HepG2 (cell line): ENCODE data around the gene NFKB2. TPM values are rescaled to one million over a fixed set of nuclear protein-coding genes. Genes with fewer than 3 reads are reported as not detected.

Source experiments
- ATAC-seq: fragments of 200-7000 bp; cut with Tn5 transposase; 3 replicates; pipeline ENCODE4 v1.9.1; 2020; ENCODE audit warnings: mild to moderate bottlenecking, moderate library complexity
- BruUV-seq: library from RNA; stranded (reverse); fragments of 400-500 nt; replicated peaks from 2 replicates; lab custom pipeline; 2021; lab: Mats Ljungman, UMichigan
- CTCF ChIA-PET: fragments of 300-600 bp; formaldehyde crosslinking; extraction: SDS; loops from one replicate; lab custom pipeline; 2021; ENCODE audit warnings: low total read pairs, inconsistent platforms, low intra/inter-chr PET ratio; lab: Yijun Ruan, JAX
- POLR2A ChIA-PET: fragments of 350-600 bp; sonication (Branson Sonifier 250); formaldehyde crosslinking; loops from one replicate; lab custom pipeline; 2020; ENCODE audit warnings: antibody characterized with exemption, inconsistent platforms; lab: Yijun Ruan, JAX
- DNase-seq: peaks from one replicate; pipeline ENCODE4 v3.0.0-alpha.2; 2015; ENCODE audit warnings: low spot score
- FAIRE-seq: peaks from 3 replicates; lab custom pipeline; 2011; peaks lifted over from hg19 to GRCh38; lab: Jason Lieb, UNC
- H2AFZ ChIP-seq: one replicate; pipeline ENCODE4 v1.6.1; 2011; ENCODE audit warnings: low read length, inconsistent platforms
- H3K27ac ChIP-seq: fragments of 300-600 bp; 3 replicates; pipeline ENCODE4 v1.8.0; 2011; ENCODE audit warnings: mixed run types, mild to moderate bottlenecking, mixed read lengths, low read length, inconsistent platforms; ENCODE audit not compliant: insufficient read depth; ENCODE audit errors: extremely low read length
- H3K27me3 ChIP-seq, 2 experiments: fragments of 200-600 bp in 1 of 2; 2 replicates in 1 of 2; 3 replicates in 1 of 2; pipeline versions ENCODE4 v1.6.0 to v1.8.0; 2011; ENCODE audit warnings: low read length in 2 of 2, mild to moderate bottlenecking in 2 of 2, moderate library complexity in 2 of 2, inconsistent platforms in 1 of 2; ENCODE audit not compliant: insufficient read depth in 2 of 2, control insufficient read depth in 1 of 2
- H3K36me3 ChIP-seq, 2 experiments: fragments of 200-600 bp in 1 of 2; replicated peaks in 1 of 2; 2 replicates in 1 of 2; 3 replicates in 1 of 2; pipeline versions ENCODE4 v1.5.1 to v1.8.0; 2011; ENCODE audit warnings: low read length in 2 of 2, inconsistent platforms in 1 of 2; ENCODE audit not compliant: insufficient read depth in 2 of 2, control insufficient read depth in 1 of 2
- H3K4me1 ChIP-seq: 2 replicates; pipeline ENCODE4 v1.5.1; 2012; ENCODE audit warnings: low read length, inconsistent platforms; ENCODE audit not compliant: insufficient read depth
- H3K4me2 ChIP-seq: 2 replicates; pipeline ENCODE4 v1.6.0; 2011; ENCODE audit warnings: low read depth, low read length, inconsistent platforms
- H3K4me3 ChIP-seq, 3 experiments: fragments of 200-600 bp in 1 of 3; sonication (generic), shearing (Covaris generic) in 1 of 3; replicated peaks in 1 of 3; 2 replicates each; pipeline ENCODE4 v1.5.1; 2011 to 2016; ENCODE audit warnings: low read length in 3 of 3, inconsistent platforms in 2 of 3, low read depth in 2 of 3, mild to moderate bottlenecking in 2 of 3, control low read depth in 1 of 3, mixed read lengths in 1 of 3; ENCODE audit not compliant: insufficient read depth in 1 of 3
- H3K79me2 ChIP-seq: one replicate; pipeline ENCODE4 v1.6.1; 2011; ENCODE audit warnings: low read length, inconsistent platforms; ENCODE audit not compliant: insufficient read depth
- H3K9ac ChIP-seq: 2 replicates; pipeline ENCODE4 v1.6.0; 2011; ENCODE audit warnings: mild to moderate bottlenecking, low read depth, low read length, inconsistent platforms; ENCODE audit not compliant: insufficient read depth
- H3K9me3 ChIP-seq: 2 replicates; pipeline ENCODE4 v1.5.1; 2012; ENCODE audit warnings: mild to moderate bottlenecking, low read length
- H4K20me1 ChIP-seq: 2 replicates; pipeline ENCODE4 v1.6.0; 2011; ENCODE audit warnings: inconsistent platforms, mild to moderate bottlenecking, low read length, moderate library complexity; ENCODE audit not compliant: insufficient read depth
- BRCA1 ChIP-seq: sonication (generic); formaldehyde crosslinking; IDR thresholded peaks from 2 replicates; pipeline ENCODE4 v1.4.0; 2020; ENCODE audit warnings: missing genetic modification reagents
- CEBPB ChIP-seq: IDR thresholded peaks from 2 replicates; pipeline ENCODE4 v1.6.1; 2011; ENCODE audit warnings: low read depth, low read length, improper control_type of control experiment, borderline replicate concordance
- CREB1 ChIP-seq, 2 experiments: fragments of 450-650 bp in 1 of 2; IDR thresholded peaks; 2 replicates each; pipeline ENCODE4 v1.6.1; 2016 to 2017; ENCODE audit warnings: control low read depth in 1 of 2, mild to moderate bottlenecking in 1 of 2, missing compliant biosample characterization in 1 of 2, missing genetic modification characterization in 1 of 2
- CTCF ChIP-seq: sonication (generic); formaldehyde crosslinking; IDR thresholded peaks from 2 replicates; pipeline ENCODE4 v1.5.0; 2020; ENCODE audit warnings: mild to moderate bottlenecking, missing genetic modification reagents, moderate library complexity
- GATAD1 ChIP-seq: IDR thresholded peaks from 2 replicates; pipeline ENCODE4 v1.6.1; 2016; ENCODE audit warnings: missing genetic modification reagents, missing compliant biosample characterization
- KAT8 ChIP-seq: IDR thresholded peaks from 2 replicates; pipeline ENCODE4 v1.6.1; 2016; ENCODE audit warnings: missing genetic modification reagents, missing compliant biosample characterization
- MIXL1 ChIP-seq: IDR thresholded peaks from 2 replicates; pipeline ENCODE4 v1.6.1; 2016
- MTA3 ChIP-seq: sonication (generic); formaldehyde crosslinking; IDR thresholded peaks from 2 replicates; pipeline ENCODE4 v1.4.0; 2020; ENCODE audit warnings: missing genetic modification reagents
- PCBP2 ChIP-seq: fragments of 200-400 bp; formaldehyde crosslinking; optimal IDR thresholded peaks from 2 replicates; pipeline ENCODE3; 2018; ENCODE audit warnings: low read length, low read depth; ENCODE audit not compliant: poor library complexity, severe bottlenecking
- PHF20 ChIP-seq: sonication (generic); formaldehyde crosslinking; IDR thresholded peaks from 2 replicates; pipeline ENCODE4 v1.5.0; 2020; ENCODE audit warnings: mild to moderate bottlenecking, missing genetic modification reagents
- PRDM15 ChIP-seq: sonication (generic); formaldehyde crosslinking; IDR thresholded peaks from 2 replicates; pipeline ENCODE4 v1.4.0; 2020; ENCODE audit warnings: missing genetic modification reagents
- RFXAP ChIP-seq: sonication (generic); formaldehyde crosslinking; IDR thresholded peaks from 2 replicates; pipeline ENCODE4 v1.4.0; 2020; ENCODE audit warnings: missing genetic modification reagents, borderline replicate concordance
- ZBTB33 ChIP-seq: sonication (generic); formaldehyde crosslinking; IDR thresholded peaks from 2 replicates; pipeline ENCODE4 v1.4.0; 2020; ENCODE audit warnings: missing genetic modification reagents
- ZNF746 ChIP-seq: sonication (generic); formaldehyde crosslinking; IDR thresholded peaks from 2 replicates; pipeline ENCODE4 v1.8.0; 2022; ENCODE audit warnings: mild to moderate bottlenecking, missing genetic modification reagents
- WGBS: methylation state at CpG from one replicate; pipeline ENCODE4 v1.1.6; 2017; ENCODE audit warnings: low lambda C conversion rate; 5-methylcytosine and 5-hydroxymethylcytosine counted together
- in situ Hi-C: cut with HindIII; loops from 2 replicates; pipeline ENCODE4 v1.10.0; 2017; ENCODE audit warnings: low pct_unique_long_range_greater_than_20kb; ENCODE audit not compliant: extremely low pct_ligation_motif_present
- intact Hi-C: fragments of 100-400 bp; cut with micrococcal nuclease; formaldehyde crosslinking; loops from one replicate; pipeline ENCODE4 v1.10.0; 2022; ENCODE audit not compliant: unreplicated experiment
- polyA plus RNA-seq, 8 experiments: library from polyadenylated mRNA; depleted of rRNA in 3 of 8; stranded (reverse) in 7 of 8; unstranded in 1 of 8; fragments of >200 nt; fragmentation: Illumina TruSeq in 4 of 8; extraction: Trizol in 4 of 8; gene quantifications; 2 replicates each; pipeline versions ENCODE4 v1.2.1 to v1.2.3, GENCODE V29; 2011 to 2016; ENCODE audit warnings: low read depth in 4 of 8, missing spikeins in 1 of 8, mixed read lengths in 1 of 8; ENCODE audit not compliant: insufficient read depth in 1 of 8
- total RNA-seq, 5 experiments: library from RNA; depleted of rRNA; stranded (reverse); fragments of >200 nt; fragmentation: Illumina TruSeq; extraction: Trizol; gene quantifications; 2 replicates each; pipeline ENCODE4 v1.2.3, GENCODE V29; 2016; ENCODE audit warnings: low read depth in 1 of 5
- TF ChIP-seq, protein P1 (sequence below): IDR thresholded peaks from 2 replicates; pipeline ENCODE4 v1.6.1; 2016

The NFKB2 gene
- total and polyA plus RNA-seq, 2 of the 13 experiments (the other 11 are each of a cell fraction or from before 2014, with no cell fraction given): 7.7 to 12.5 TPM

DNA sequence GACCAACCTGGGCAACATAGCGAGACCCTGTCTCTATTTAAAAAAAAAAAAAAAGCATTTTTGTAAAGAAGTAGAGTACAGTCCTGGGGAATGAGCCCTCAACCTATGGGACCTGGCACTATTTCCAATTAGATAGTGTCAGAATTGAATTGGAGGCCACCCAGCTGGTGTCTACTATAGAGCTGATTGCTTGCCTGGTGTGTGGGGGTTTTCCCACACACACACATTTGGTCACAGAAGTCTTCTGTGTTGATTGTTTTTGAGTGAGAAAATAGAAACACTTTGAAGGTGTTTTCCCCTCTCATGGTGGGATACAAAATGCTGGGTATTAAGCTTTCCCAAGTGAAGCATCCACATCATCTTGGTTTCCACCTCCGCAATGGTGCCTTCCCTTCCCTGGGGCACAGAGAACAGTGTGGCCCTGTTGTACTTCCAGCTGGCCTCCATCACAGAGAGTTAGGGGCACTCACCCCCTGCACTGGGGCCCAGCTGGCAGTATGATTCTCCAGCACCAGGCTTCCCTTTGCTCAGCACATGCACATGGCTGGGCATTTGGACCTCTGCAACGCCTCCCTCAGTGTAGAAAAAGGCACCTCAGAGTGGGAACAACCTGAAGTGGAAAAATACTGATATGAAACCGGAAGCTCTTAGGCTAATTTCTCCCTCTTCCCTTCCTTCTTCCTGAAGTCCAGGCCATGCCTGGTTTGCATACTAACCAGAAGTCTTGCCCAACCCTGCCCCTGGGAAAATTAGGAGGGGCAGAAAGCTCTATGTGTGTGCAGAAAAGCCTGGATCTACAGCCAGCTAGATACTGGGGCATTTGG is 10.7 kb upstream of the NFKB2 start:
- in situ Hi-C loops (no loop called here), intact Hi-C loops (no loop called here)
- BruUV-seq: no TSS peak
- H4K20me1 ChIP-seq: no peaks in the 10 kb centered on the region
- no peak overlapping the region for H3K27ac ChIP-seq
- FAIRE-seq (peak; percentile 66), DNase-seq (peak; percentile 57), ATAC-seq (peak; percentile 74)
- CTCF ChIA-PET: no interaction called here
- H3K79me2 ChIP-seq: no peaks in the 10 kb centered on the region
- peak overlapping the region; percentile 36 for H3K4me2 ChIP-seq
- POLR2A ChIA-PET: interaction anchor here (0.8 to 1.4 kb wide), 8 partner anchors 9 to 50 kb away, joined by 3 to 8 read pairs (median 4); partner anchors contain the start of genes FBXL15 and NFKB2
- no peak overlapping the region for H2AFZ ChIP-seq
- no peak overlapping the region for H3K4me3 ChIP-seq
- no peaks in the 10 kb centered on the region for H3K9me3 ChIP-seq
- peaks cover 11 to 22% of the 10 kb centered on the region in 2 experiments for H3K36me3 ChIP-seq
- H3K27me3 ChIP-seq: no peaks in the 10 kb centered on the region
- H3K4me1 ChIP-seq: peaks cover 14% of the 10 kb centered on the region
- WGBS: 58% methylated on average over 4 of the region's 4 CpGs
- H3K9ac ChIP-seq: no peak overlapping the region
- TF ChIP-seq RFXAP (CRISPR knock-in tag): 0 out of 2 replicates have a peak, but pooled peaks have one; percentile 10
- 0 out of 2 replicates have a peak, but pooled peaks have one; percentile 15 for TF ChIP-seq MIXL1 (CRISPR knock-in tag)
- TF ChIP-seq, protein P1, sequence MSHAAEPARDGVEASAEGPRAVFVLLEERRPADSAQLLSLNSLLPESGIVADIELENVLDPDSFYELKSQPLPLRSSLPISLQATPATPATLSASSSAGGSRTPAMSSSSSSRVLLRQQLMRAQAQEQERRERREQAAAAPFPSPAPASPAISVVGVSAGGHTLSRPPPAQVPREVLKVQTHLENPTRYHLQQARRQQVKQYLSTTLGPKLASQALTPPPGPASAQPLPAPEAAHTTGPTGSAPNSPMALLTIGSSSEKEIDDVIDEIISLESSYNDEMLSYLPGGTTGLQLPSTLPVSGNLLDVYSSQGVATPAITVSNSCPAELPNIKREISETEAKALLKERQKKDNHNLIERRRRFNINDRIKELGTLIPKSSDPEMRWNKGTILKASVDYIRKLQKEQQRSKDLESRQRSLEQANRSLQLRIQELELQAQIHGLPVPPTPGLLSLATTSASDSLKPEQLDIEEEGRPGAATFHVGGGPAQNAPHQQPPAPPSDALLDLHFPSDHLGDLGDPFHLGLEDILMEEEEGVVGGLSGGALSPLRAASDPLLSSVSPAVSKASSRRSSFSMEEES (CRISPR knock-in tag): no peak
- TF ChIP-seq GATAD1 (CRISPR knock-in tag): no peak
- TF ChIP-seq PRDM15 (CRISPR knock-in tag): peak; percentile 97
- TF ChIP-seq ZNF746: no peak
- TF ChIP-seq PCBP2: no peak
- no peak for TF ChIP-seq BRCA1 (CRISPR knock-in tag)
- no peak for TF ChIP-seq ZBTB33
- TF ChIP-seq MTA3 (CRISPR knock-in tag): no peak
- TF ChIP-seq KAT8 (CRISPR knock-in tag): peak; percentile 61
- no peak for TF ChIP-seq PHF20 (CRISPR knock-in tag)
- TF ChIP-seq CEBPB: peak; percentile 77; the same call in 1 of the 2 replicates
- TF ChIP-seq CREB1 (IDR thresholded peaks at IDR 0.05): no peak
- TF ChIP-seq CREB1 (CRISPR knock-in tag; IDR thresholded peaks at IDR 0.05): peak; percentile 18; the same call in 1 of the 2 replicates
- no peak for TF ChIP-seq CTCF (CRISPR knock-in tag)
